ENCODE data around the gene OR13C8. TPM values are rescaled to one million over a fixed set of nuclear protein-coding genes. Genes with fewer than 3 reads are reported as not detected.
A peak's percentile ranks its signal among the peaks of the same experiment; 100 is the strongest.

OR13C8 gene
- total RNA-seq, 1 experiment from 2014 or later: not detected

DNA sequence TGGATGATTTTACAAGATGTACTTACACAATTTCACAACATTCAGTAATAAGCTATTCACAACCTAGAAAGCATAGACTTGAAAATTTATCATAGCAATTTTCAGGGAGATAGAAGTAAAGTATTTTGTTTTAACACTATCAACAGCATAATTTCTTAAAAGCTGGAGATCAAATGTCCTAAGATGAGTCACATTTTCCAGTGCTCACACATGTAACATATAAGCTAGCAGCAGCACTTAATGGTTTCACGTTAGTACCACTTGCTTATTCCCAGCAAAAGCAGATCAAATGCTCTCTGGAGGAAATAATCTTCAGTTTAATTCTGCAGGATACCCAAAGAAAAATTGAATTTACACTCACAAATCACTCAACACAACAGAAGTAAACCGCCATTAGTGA, 6.5 kb downstream of the OR13C8 start:
- Histone ChIP-seq H4K20me1 (ENCODE audit: insufficient read depth) (no peaks in the 10 kb centered on the region), H3K4me3 (replicated peaks in 1 of 2; ENCODE audit: low read depth in 1 of 2, low read length in 2 of 2) (no peak overlapping the region), H3K4me2 (ENCODE audit: low read length) (no peak overlapping the region), H3K9me2 (ENCODE audit: insufficient read depth) (no peaks in the 10 kb centered on the region), H3K27me3 (ENCODE audit: insufficient read depth, low read length) (peaks cover 4% of the 10 kb centered on the region; the same call in 1 of the 2 replicates), H3K9ac (ENCODE audit: low read length) (no peak overlapping the region), H3K9me3 (ENCODE audit: control insufficient read depth in 1 of 2, insufficient read depth in 1 of 2, low read depth in 1 of 2, low read length in 2 of 2) (no peaks in the 10 kb centered on the region), H3K27ac (ENCODE audit: low read depth, low read length) (no peak overlapping the region), H3K36me3 (ENCODE audit: control insufficient read depth in 1 of 2, insufficient read depth in 2 of 2, low read length in 2 of 2) (no peaks in the 10 kb centered on the region), H2AFZ (ENCODE audit: low read depth, low read length, poor library complexity, severe bottlenecking) (no peak overlapping the region), H3K79me2 (ENCODE audit: insufficient read depth, low read length) (no peaks in the 10 kb centered on the region), H3K4me1 (ENCODE audit: control insufficient read depth in 1 of 2, insufficient read depth in 2 of 2, low read length in 2 of 2) (no peaks in the 10 kb centered on the region)
- ChIA-PET POLR2A (no interaction called here), RAD21 (ENCODE audit: low non-redundant PET in 1 of 2, low total read pairs in 2 of 2, uncharacterized antibody in 2 of 2, unreplicated experiment in 2 of 2) (no interaction called here), CTCF (no interaction called here)
- BruUV-seq (replicated peaks): no TSS peak
- DNase-seq (ENCODE audit: low read depth, low spot score) (no peak), ATAC-seq (no peak)
- intact Hi-C loops (cut with micrococcal nuclease): no loop called here
- TF ChIP-seq YY1 (IDR thresholded peaks at IDR 0.05; ENCODE audit: extremely low read depth, insufficient replicate concordance, low read depth, low read length) (no peak), TCF7L2 (IDR thresholded peaks at IDR 0.05; ENCODE audit: borderline replicate concordance, extremely low read depth, insufficient read depth, insufficient read length) (no peak)

DNA sequence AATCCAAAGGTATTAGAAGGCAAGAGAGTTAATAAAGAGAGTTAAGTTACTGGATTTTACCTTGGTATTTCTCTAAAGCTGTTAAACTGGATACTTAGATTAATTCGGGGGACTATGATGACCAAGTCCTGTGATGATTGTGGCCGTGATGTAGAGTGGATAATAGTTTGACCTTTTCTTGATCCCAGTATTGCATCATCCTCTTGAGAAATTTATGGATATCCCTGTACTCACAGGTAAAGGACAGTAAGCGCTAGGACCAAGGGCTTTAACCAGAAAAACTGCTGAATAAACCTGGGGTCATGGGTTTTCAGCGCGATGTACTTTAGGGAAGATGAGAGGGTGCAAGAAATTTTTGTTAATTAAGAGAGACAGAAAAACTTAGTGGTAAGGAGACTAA, 8.3 kb downstream of the OR13C8 start:
- DNase-seq (ENCODE audit: low read depth, low spot score): no peak
- intact Hi-C loops (cut with micrococcal nuclease): no loop called here
- ChIA-PET CTCF (no interaction called here), RAD21 (ENCODE audit: low non-redundant PET in 1 of 2, low total read pairs in 2 of 2, uncharacterized antibody in 2 of 2, unreplicated experiment in 2 of 2) (no interaction called here), POLR2A (no interaction called here)
- no peak overlapping the region for H3K9ac ChIP-seq (ENCODE audit: low read length)
- H3K36me3 ChIP-seq (ENCODE audit: control insufficient read depth in 1 of 2, insufficient read depth in 2 of 2, low read length in 2 of 2): no peaks in the 10 kb centered on the region
- peaks cover 4% of the 10 kb centered on the region; the same call in 1 of the 2 replicates for H3K27me3 ChIP-seq (ENCODE audit: insufficient read depth, low read length)
- no peak overlapping the region for H3K4me3 ChIP-seq (replicated peaks in 1 of 2; ENCODE audit: low read depth in 1 of 2, low read length in 2 of 2)
- no peak overlapping the region for H3K4me2 ChIP-seq (ENCODE audit: low read length)
- TF ChIP-seq TCF7L2 (IDR thresholded peaks at IDR 0.05; ENCODE audit: borderline replicate concordance, extremely low read depth, insufficient read depth, insufficient read length) (no peak), CEBPB (IDR thresholded peaks at IDR 0.05; ENCODE audit: low read depth) (0 out of 2 replicates have a peak, but pooled peaks have one; percentile 22)
- H3K4me1 ChIP-seq (ENCODE audit: control insufficient read depth in 1 of 2, insufficient read depth in 2 of 2, low read length in 2 of 2): no peaks in the 10 kb centered on the region
- BruUV-seq (replicated peaks): no TSS peak
- no peak overlapping the region for H2AFZ ChIP-seq (ENCODE audit: low read depth, low read length, poor library complexity, severe bottlenecking)
- H4K20me1 ChIP-seq (ENCODE audit: insufficient read depth): no peaks in the 10 kb centered on the region
- no peak overlapping the region for H3K27ac ChIP-seq (ENCODE audit: low read depth, low read length)
- no peaks in the 10 kb centered on the region for H3K79me2 ChIP-seq (ENCODE audit: insufficient read depth, low read length)
- ATAC-seq: no peak
- no peaks in the 10 kb centered on the region for H3K9me2 ChIP-seq (ENCODE audit: insufficient read depth)
- H3K9me3 ChIP-seq (ENCODE audit: control insufficient read depth in 1 of 2, insufficient read depth in 1 of 2, low read depth in 1 of 2, low read length in 2 of 2): no peaks in the 10 kb centered on the region
